PC-3 (cell line): Measurements from ENCODE around the gene NEDD9. TPM values are rescaled to one million over a fixed set of nuclear protein-coding genes. Genes with fewer than 3 reads are reported as not detected.

Source experiments
- ATAC-seq: fragments of 200-7000 bp; cut with Tn5 transposase; 2 replicates; pipeline ENCODE4 v1.9.1; 2020; ENCODE audit warnings: mild to moderate bottlenecking, moderate library complexity
- BruUV-seq: library from RNA; stranded (reverse); fragments of 400-500 nt; replicated peaks from 2 replicates; lab custom pipeline; 2021; lab: Mats Ljungman, UMichigan
- CTCF ChIA-PET: fragments of 300-600 bp; sonication (Branson Sonifier 250); formaldehyde crosslinking; loops from one replicate; lab custom pipeline; 2022; ENCODE audit warnings: antibody characterized with exemption; lab: Charles Lee
- POLR2A ChIA-PET: fragments of 300-600 bp; sonication (Branson Sonifier 250); formaldehyde crosslinking; loops from one replicate; lab custom pipeline; 2022; ENCODE audit warnings: antibody characterized with exemption; ENCODE audit not compliant: unreplicated experiment; lab: Charles Lee
- DNase-seq: peaks from one replicate; pipeline ENCODE4 v3.0.0-alpha.2; 2015
- H2AFZ ChIP-seq: fragments of 300-600 bp; sonication (generic); 2 replicates; pipeline ENCODE4 v1.6.0; 2016; ENCODE audit warnings: antibody characterized with exemption, low read length
- H3F3A ChIP-seq: fragments of 300-600 bp; sonication (generic); one replicate; pipeline ENCODE4 v1.6.0; 2017; ENCODE audit warnings: antibody characterized with exemption, low read length, control low read depth, mild to moderate bottlenecking; ENCODE audit not compliant: unreplicated experiment
- H3K27ac ChIP-seq: fragments of 300-600 bp; sonication (generic); 2 replicates; pipeline ENCODE4 v1.5.1; 2016; ENCODE audit warnings: mild to moderate bottlenecking, low read length
- H3K27me3 ChIP-seq: fragments of 300-600 bp; sonication (generic); 2 replicates; pipeline ENCODE4 v1.6.1; 2016; ENCODE audit warnings: low read length, mixed read lengths
- H3K36me3 ChIP-seq: fragments of 300-600 bp; sonication (generic); 2 replicates; pipeline ENCODE4 v1.6.1; 2016; ENCODE audit warnings: low read depth, mixed run types, low read length, mixed read lengths
- H3K4me1 ChIP-seq: fragments of 300-600 bp; sonication (generic); 2 replicates; pipeline ENCODE4 v1.5.1; 2016; ENCODE audit warnings: low read length; ENCODE audit not compliant: insufficient read depth
- H3K4me2 ChIP-seq: fragments of 300-600 bp; sonication (generic); 2 replicates; pipeline ENCODE4 v1.6.0; 2016; ENCODE audit warnings: low read length
- H3K4me3 ChIP-seq: fragments of 300-600 bp; sonication (generic); 2 replicates; pipeline ENCODE4 v1.5.1; 2016; ENCODE audit warnings: mild to moderate bottlenecking, low read length, mixed read lengths
- H3K79me2 ChIP-seq: fragments of 300-600 bp; sonication (generic); 2 replicates; pipeline ENCODE4 v1.6.1; 2017; ENCODE audit warnings: low read length, mixed read lengths
- H3K9ac ChIP-seq: fragments of 300-600 bp; sonication (generic); 2 replicates; pipeline ENCODE4 v1.6.0; 2016; ENCODE audit warnings: mild to moderate bottlenecking, low read length
- H3K9me2 ChIP-seq: fragments of 300-600 bp; sonication (generic); replicated peaks from 2 replicates; pipeline ENCODE4 v1.6.1; 2016; ENCODE audit warnings: mixed run types, low read length, mixed read lengths
- H3K9me3 ChIP-seq: fragments of 300-600 bp; sonication (generic); 2 replicates; pipeline ENCODE4 v1.6.1; 2016; ENCODE audit warnings: low read length, mixed read lengths
- H4K20me1 ChIP-seq: fragments of 300-600 bp; sonication (generic); 2 replicates; pipeline ENCODE4 v1.6.1; 2016; ENCODE audit warnings: low read length, mixed read lengths
- CTCF ChIP-seq: fragments of 300-600 bp; sonication (generic); conservative IDR thresholded peaks from 2 replicates; pipeline ENCODE4 v1.5.1; 2017; ENCODE audit warnings: antibody characterized with exemption, low read depth, mild to moderate bottlenecking, low read length
- EZH2 ChIP-seq: fragments of 300-600 bp; sonication (generic); IDR thresholded peaks from one replicate; pipeline ENCODE4 v1.6.1; 2017; ENCODE audit warnings: antibody characterized with exemption, mild to moderate bottlenecking, low read length; ENCODE audit not compliant: unreplicated experiment
- EZH2phosphoT487 ChIP-seq: fragments of 300-600 bp; sonication (generic); IDR thresholded peaks from 2 replicates; pipeline ENCODE4 v1.6.1; 2018; ENCODE audit warnings: mild to moderate bottlenecking, antibody characterized with exemption, low read length, borderline replicate concordance
- intact Hi-C: fragments of 100-400 bp; cut with micrococcal nuclease; formaldehyde crosslinking; loops from 2 replicates; pipeline ENCODE4 v1.9.0; 2023
- total RNA-seq: library from RNA; depleted of rRNA; stranded (reverse); fragments of >200 nt; gene quantifications from 2 replicates; pipeline ENCODE4 v1.2.3, GENCODE V29; 2014

Gene NEDD9
- total RNA-seq, 1 experiment from 2014 or later: 12.1 TPM

- no peaks in the 10 kb centered on the region for H3K27me3 ChIP-seq
- H3K27ac ChIP-seq: peak overlapping the region; percentile 81
- no peaks in the 10 kb centered on the region for H3K36me3 ChIP-seq
- H3K79me2 ChIP-seq: peaks cover 77% of the 10 kb centered on the region
- ChIA-PET CTCF (interaction anchor here (0.5 kb wide), 1 partner anchor 85 kb away, joined by 4 read pairs; no protein-coding TSS in a partner anchor), POLR2A (interaction anchor here (1.1 kb wide), 1 partner anchor 22 kb away, joined by 3 read pairs; no protein-coding TSS in a partner anchor)
- peaks cover 16% of the 10 kb centered on the region for H3F3A ChIP-seq
- H3K9me2 ChIP-seq: no peaks in the 10 kb centered on the region
- TF ChIP-seq EZH2 (no peak), EZH2phosphoT487 (no peak), CTCF (no peak)
- intact Hi-C loops: no loop called here
- BruUV-seq: no TSS peak
- H3K9ac ChIP-seq: peak overlapping the region; percentile 79
- H3K4me1 ChIP-seq: peaks cover 47% of the 10 kb centered on the region
- peak overlapping the region; percentile 97 for H3K4me3 ChIP-seq
- H3K9me3 ChIP-seq: no peaks in the 10 kb centered on the region
- peak overlapping the region; percentile 96 for H3K4me2 ChIP-seq
- DNase-seq (no peak), ATAC-seq (no peak)
- H2AFZ ChIP-seq: no peak overlapping the region
- peaks cover 29% of the 10 kb centered on the region for H4K20me1 ChIP-seq
Measured at GRCh38 chr6:11228935-11229654, 3.4 kb downstream of the NEDD9 start.

- peaks cover 16% of the 10 kb centered on the region for H3F3A ChIP-seq
- no peak overlapping the region for H3K4me3 ChIP-seq
- ChIA-PET POLR2A (no interaction called here), CTCF (no interaction called here)
- peaks cover 45% of the 10 kb centered on the region for H3K4me1 ChIP-seq
- no peaks in the 10 kb centered on the region for H3K9me3 ChIP-seq
- peaks cover 91% of the 10 kb centered on the region for H3K79me2 ChIP-seq
- DNase-seq (no peak), ATAC-seq (no peak)
- H3K27me3 ChIP-seq: no peaks in the 10 kb centered on the region
- no peak overlapping the region for H3K27ac ChIP-seq
- no peak overlapping the region for H3K9ac ChIP-seq
- BruUV-seq: no TSS peak
- H3K36me3 ChIP-seq: no peaks in the 10 kb centered on the region
- TF ChIP-seq EZH2phosphoT487 (no peak), CTCF (no peak), EZH2 (no peak)
- intact Hi-C loops: no loop called here
- H3K4me2 ChIP-seq: no peak overlapping the region
- no peak overlapping the region for H2AFZ ChIP-seq
- no peaks in the 10 kb centered on the region for H3K9me2 ChIP-seq
- peaks cover 29% of the 10 kb centered on the region for H4K20me1 ChIP-seq
Measured at GRCh38 chr6:11227698-11228097, 4.8 kb downstream of the NEDD9 start.

GRCh38 chr6:11226005-11226404 is 6.5 kb downstream of the NEDD9 start:
- Histone ChIP-seq H3K4me1 (peaks cover 40% of the 10 kb centered on the region), H3K9me2 (no peaks in the 10 kb centered on the region), H3K79me2 (peaks cover 90% of the 10 kb centered on the region), H4K20me1 (peaks cover 18% of the 10 kb centered on the region), H3K27ac (no peak overlapping the region), H3K4me2 (no peak overlapping the region), H3K4me3 (no peak overlapping the region), H3K27me3 (no peaks in the 10 kb centered on the region), H3K9me3 (no peaks in the 10 kb centered on the region), H3K36me3 (no peaks in the 10 kb centered on the region), H3F3A (peaks cover 6% of the 10 kb centered on the region), H2AFZ (no peak overlapping the region), H3K9ac (no peak overlapping the region)
- ATAC-seq (no peak), DNase-seq (no peak)
- no TSS peak for BruUV-seq
- ChIA-PET CTCF (no interaction called here), POLR2A (interaction anchor here (0.7 kb wide), 1 partner anchor 174 kb away, joined by 3 read pairs; no protein-coding TSS in a partner anchor)
- intact Hi-C loops: no loop called here
- TF ChIP-seq EZH2phosphoT487: no peak
- no peak for TF ChIP-seq EZH2
- TF ChIP-seq CTCF: no peak
